Endodermal cell (in vitro differentiated cells): ENCODE measurements around the gene LILRA5. TPM values are rescaled to one million over a fixed set of nuclear protein-coding genes. Genes with fewer than 3 reads are reported as not detected.

Source experiments
- DNase-seq: peaks from one replicate; pipeline ENCODE4 v3.0.0-alpha.2; 2017
- H3K27ac ChIP-seq: 2 replicates; pipeline ENCODE4 v1.5.1; 2013; ENCODE audit warnings: mild to moderate bottlenecking, low read depth, low read length, moderate library complexity
- H3K27me3 ChIP-seq: 2 replicates; pipeline ENCODE4 v1.6.1; 2013; ENCODE audit warnings: mild to moderate bottlenecking, low read length, moderate library complexity; ENCODE audit not compliant: insufficient read depth, control insufficient read depth, poor library complexity, severe bottlenecking
- H3K36me3 ChIP-seq: 2 replicates; pipeline ENCODE4 v1.7.0; 2013; ENCODE audit warnings: mild to moderate bottlenecking, low read length, moderate library complexity; ENCODE audit not compliant: control insufficient read depth, insufficient read depth
- H3K4me1 ChIP-seq: one replicate; pipeline ENCODE4 v1.7.0; 2013; ENCODE audit warnings: low read length; ENCODE audit not compliant: control insufficient read depth, insufficient read depth
- H3K4me3 ChIP-seq: 2 replicates; pipeline ENCODE4 v1.5.1; 2013; ENCODE audit warnings: mild to moderate bottlenecking, low read length, moderate library complexity
- H3K9ac ChIP-seq: 2 replicates; pipeline ENCODE4 v1.6.1; 2013; ENCODE audit warnings: mild to moderate bottlenecking, low read length, moderate library complexity; ENCODE audit not compliant: poor library complexity, severe bottlenecking; ENCODE audit errors: extremely low read depth
- H3K9me3 ChIP-seq: 2 replicates; pipeline ENCODE4 v1.6.1; 2013; ENCODE audit warnings: mild to moderate bottlenecking, low read length, moderate library complexity; ENCODE audit not compliant: control insufficient read depth
- H3K27ac Mint-ChIP-seq: 2 replicates; pipeline ENCODE4 v1.8.0; 2020; ENCODE audit warnings: mixed read lengths
- H3K27me3 Mint-ChIP-seq: 2 replicates; pipeline ENCODE4 v1.8.0; 2021; ENCODE audit warnings: mild to moderate bottlenecking, mixed read lengths; ENCODE audit not compliant: insufficient read depth
- H3K36me3 Mint-ChIP-seq: 2 replicates; pipeline ENCODE4 v1.8.0; 2020; ENCODE audit warnings: low read depth, mixed read lengths
- H3K4me1 Mint-ChIP-seq: 2 replicates; pipeline ENCODE4 v1.8.0; 2020; ENCODE audit warnings: mixed read lengths
- H3K4me3 Mint-ChIP-seq: 2 replicates; pipeline ENCODE4 v1.8.0; 2020; ENCODE audit warnings: mild to moderate bottlenecking, moderate library complexity, mixed read lengths
- H3K9me3 Mint-ChIP-seq: 2 replicates; pipeline ENCODE4 v1.8.0; 2020; ENCODE audit warnings: mild to moderate bottlenecking, mixed read lengths
- WGBS, 2 experiments: methylation state at CpG; one replicate each; pipeline versions ENCODE4 v1.1.5 to v1.1.7; 2013; ENCODE audit warnings: missing lambda C conversion rate in 2 of 2, mixed read lengths in 1 of 2; ENCODE audit not compliant: insufficient coverage in 1 of 2, insufficient read length in 1 of 2; 5-methylcytosine and 5-hydroxymethylcytosine counted together
- total RNA-seq, 2 donors: library from RNA; stranded (reverse); fragmentation: NEBNext Ultra II Directional in 1 of 2; extraction: Animal tissue kit (Norgen Biotek cat#: 25700) in 1 of 2; gene quantifications; 2 replicates in 1 of 2; 3 replicates in 1 of 2; pipeline ENCODE4 v1.2.1, GENCODE V29; 2021
- TF ChIP-seq, protein P1 (sequence below): fragments of 200-600 bp; sonication (generic); conservative IDR thresholded peaks from 2 replicates; pipeline ENCODE4 v1.5.0; 2021; ENCODE audit warnings: antibody characterized with exemption, mild to moderate bottlenecking

Gene LILRA5
- total RNA-seq, 2 donors from 2014 or later: not detected

DNA sequence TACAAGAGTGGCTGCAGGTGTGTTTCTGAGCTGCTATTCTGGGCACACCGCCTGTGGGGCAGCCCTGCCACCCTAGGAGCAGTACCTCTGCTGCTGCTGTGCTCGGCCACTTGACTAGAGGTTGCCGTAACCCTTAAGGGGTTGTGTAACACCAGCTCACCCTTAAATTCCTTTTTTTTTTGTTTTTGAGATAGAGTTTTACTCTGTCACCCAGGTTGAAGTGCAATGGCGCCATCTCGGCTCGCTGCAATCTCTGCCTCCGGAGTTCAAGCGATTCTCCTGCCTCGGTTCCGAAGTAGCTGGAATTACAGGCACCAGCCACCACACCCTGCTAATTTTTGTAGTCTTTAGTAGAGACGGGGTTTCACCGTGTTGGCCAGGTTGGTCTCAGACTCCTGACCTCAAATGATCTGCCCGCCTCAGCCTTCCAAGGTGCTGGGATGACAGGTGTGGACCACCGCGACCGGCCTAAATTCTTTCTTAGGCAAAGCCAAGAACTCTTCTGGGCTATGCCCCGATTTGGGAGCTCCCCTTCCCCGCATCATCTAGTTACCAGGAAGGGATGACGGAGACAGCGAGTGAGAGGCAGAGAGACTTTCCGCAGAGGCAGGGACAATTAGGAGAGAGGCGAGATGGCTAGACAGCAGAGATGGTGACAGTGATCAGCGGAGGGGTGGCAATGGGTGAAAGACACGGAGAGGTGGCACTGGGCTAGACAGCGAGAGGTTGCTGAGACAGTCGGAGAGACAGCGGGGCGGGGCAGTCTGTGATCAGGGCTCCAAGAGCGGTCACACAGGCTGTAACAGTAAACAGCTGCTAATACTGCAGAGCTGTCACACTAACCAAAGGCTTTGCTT is 4.4 kb upstream of the LILRA5 start:
- no peaks in the 10 kb centered on the region for H3K36me3 Mint-ChIP-seq
- no peak for DNase-seq
- Histone ChIP-seq H3K4me3 (no peak overlapping the region), H3K27me3 (no peaks in the 10 kb centered on the region), H3K4me1 (no peaks in the 10 kb centered on the region), H3K9me3 (peaks cover 8% of the 10 kb centered on the region), H3K27ac (no peak overlapping the region), H3K9ac (no peak overlapping the region), H3K36me3 (no peaks in the 10 kb centered on the region)
- H3K4me3 Mint-ChIP-seq: no peak overlapping the region
- WGBS, 2 experiments: 84 to 91% methylated on average over 17 to 29 of the region's 29 CpGs
- H3K9me3 Mint-ChIP-seq: peaks cover 30% of the 10 kb centered on the region
- H3K27me3 Mint-ChIP-seq: peaks cover 3% of the 10 kb centered on the region
- TF ChIP-seq, protein P1, sequence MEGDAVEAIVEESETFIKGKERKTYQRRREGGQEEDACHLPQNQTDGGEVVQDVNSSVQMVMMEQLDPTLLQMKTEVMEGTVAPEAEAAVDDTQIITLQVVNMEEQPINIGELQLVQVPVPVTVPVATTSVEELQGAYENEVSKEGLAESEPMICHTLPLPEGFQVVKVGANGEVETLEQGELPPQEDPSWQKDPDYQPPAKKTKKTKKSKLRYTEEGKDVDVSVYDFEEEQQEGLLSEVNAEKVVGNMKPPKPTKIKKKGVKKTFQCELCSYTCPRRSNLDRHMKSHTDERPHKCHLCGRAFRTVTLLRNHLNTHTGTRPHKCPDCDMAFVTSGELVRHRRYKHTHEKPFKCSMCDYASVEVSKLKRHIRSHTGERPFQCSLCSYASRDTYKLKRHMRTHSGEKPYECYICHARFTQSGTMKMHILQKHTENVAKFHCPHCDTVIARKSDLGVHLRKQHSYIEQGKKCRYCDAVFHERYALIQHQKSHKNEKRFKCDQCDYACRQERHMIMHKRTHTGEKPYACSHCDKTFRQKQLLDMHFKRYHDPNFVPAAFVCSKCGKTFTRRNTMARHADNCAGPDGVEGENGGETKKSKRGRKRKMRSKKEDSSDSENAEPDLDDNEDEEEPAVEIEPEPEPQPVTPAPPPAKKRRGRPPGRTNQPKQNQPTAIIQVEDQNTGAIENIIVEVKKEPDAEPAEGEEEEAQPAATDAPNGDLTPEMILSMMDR: no peak
- H3K4me1 Mint-ChIP-seq: no peaks in the 10 kb centered on the region
- H3K27ac Mint-ChIP-seq: no peak overlapping the region

DNA sequence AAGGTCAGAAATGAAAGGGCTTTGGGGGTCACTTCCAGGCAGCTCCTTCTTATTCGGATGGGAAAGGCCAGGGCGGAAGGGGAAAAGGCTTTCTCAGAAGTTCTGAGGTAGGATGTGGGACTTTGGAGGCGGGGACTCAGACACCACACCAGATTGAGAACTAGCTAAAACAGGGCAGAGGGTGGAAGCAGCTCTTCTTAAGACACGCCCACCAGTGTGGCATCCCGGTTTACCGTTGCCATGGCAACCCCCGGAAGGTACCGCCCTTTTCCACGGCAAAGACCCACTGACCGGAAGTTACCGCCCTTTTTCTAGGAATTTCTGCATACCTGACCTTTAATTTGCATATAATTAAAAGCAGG is 3.8 kb upstream of the LILRA5 start:
- Histone ChIP-seq H3K4me1 (no peaks in the 10 kb centered on the region), H3K27me3 (no peaks in the 10 kb centered on the region), H3K4me3 (no peak overlapping the region), H3K36me3 (no peaks in the 10 kb centered on the region), H3K9ac (no peak overlapping the region), H3K27ac (no peak overlapping the region), H3K9me3 (peaks cover 3% of the 10 kb centered on the region)
- Mint-ChIP-seq H3K27me3 (peaks cover 3% of the 10 kb centered on the region), H3K27ac (no peak overlapping the region), H3K4me3 (no peak overlapping the region), H3K36me3 (no peaks in the 10 kb centered on the region), H3K9me3 (peaks cover 24% of the 10 kb centered on the region), H3K4me1 (no peaks in the 10 kb centered on the region)
- peak; percentile 73 for DNase-seq
- 77 to 78% methylated on average over 9 to 11 of the region's 11 CpGs for WGBS, 2 experiments
- TF ChIP-seq, protein P1: no peak

DNA sequence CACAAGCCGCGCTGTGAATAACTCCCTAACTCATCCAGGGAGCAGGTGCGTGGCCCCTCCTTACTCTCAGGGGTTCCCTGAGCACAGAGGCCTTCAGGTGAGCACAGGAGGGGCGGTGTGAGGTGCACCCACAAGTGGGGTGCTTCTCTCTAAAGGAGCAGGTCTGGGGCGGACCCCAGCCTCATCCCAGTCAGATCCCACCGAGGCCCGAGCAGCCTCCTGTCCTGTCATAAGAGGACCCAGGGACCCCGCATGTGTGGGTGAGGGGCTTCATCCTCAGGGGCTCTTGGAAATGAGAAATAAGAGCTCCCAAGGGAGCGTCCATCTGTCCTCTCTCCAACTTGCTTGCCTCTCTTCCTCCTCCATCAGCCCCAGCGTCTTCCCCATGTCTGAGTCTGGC is 3.0 kb upstream of the LILRA5 start:
- no peaks in the 10 kb centered on the region for H3K27me3 ChIP-seq
- Mint-ChIP-seq H3K9me3 (peaks cover 16% of the 10 kb centered on the region), H3K27ac (no peak overlapping the region), H3K36me3 (no peaks in the 10 kb centered on the region), H3K4me3 (no peak overlapping the region), H3K27me3 (no peaks in the 10 kb centered on the region), H3K4me1 (no peaks in the 10 kb centered on the region)
- no peaks in the 10 kb centered on the region for H3K36me3 ChIP-seq
- no peak overlapping the region for H3K27ac ChIP-seq
- no peaks in the 10 kb centered on the region for H3K9me3 ChIP-seq
- H3K9ac ChIP-seq: no peak overlapping the region
- H3K4me3 ChIP-seq: no peak overlapping the region
- no peaks in the 10 kb centered on the region for H3K4me1 ChIP-seq
- TF ChIP-seq, protein P1: no peak
- 85 to 87% methylated on average over 5 to 10 of the region's 10 CpGs for WGBS, 2 experiments
- no peak for DNase-seq
